Nephron progenitor cell (in vitro differentiated cells): ENCODE data around the gene BTG4.

Experiments used
- DNase-seq: peaks from one replicate; pipeline ENCODE4 v3.0.0; 2021
- H3K27ac Mint-ChIP-seq: 2 replicates; pipeline ENCODE4 v1.8.0; 2021; ENCODE audit warnings: mild to moderate bottlenecking, moderate library complexity, mixed read lengths
- H3K27me3 Mint-ChIP-seq: 2 replicates; pipeline ENCODE4 v1.8.0; 2021; ENCODE audit warnings: mild to moderate bottlenecking, low read depth, mixed read lengths; ENCODE audit not compliant: poor library complexity
- H3K36me3 Mint-ChIP-seq: 2 replicates; pipeline ENCODE4 v1.8.0; 2021; ENCODE audit warnings: low read depth, mixed read lengths
- H3K4me1 Mint-ChIP-seq: 2 replicates; pipeline ENCODE4 v1.8.0; 2021; ENCODE audit warnings: mixed read lengths
- H3K4me3 Mint-ChIP-seq: 2 replicates; pipeline ENCODE4 v1.8.0; 2021; ENCODE audit warnings: mild to moderate bottlenecking, moderate library complexity, mixed read lengths
- H3K9me3 Mint-ChIP-seq: 2 replicates; pipeline ENCODE4 v1.8.0; 2021; ENCODE audit warnings: mild to moderate bottlenecking, moderate library complexity, mixed read lengths
- CTCF ChIP-seq: fragments of 200-600 bp; sonication (generic); IDR thresholded peaks from 2 replicates; pipeline ENCODE4 v1.5.0; 2021; ENCODE audit warnings: antibody characterized with exemption

Gene BTG4

DNA sequence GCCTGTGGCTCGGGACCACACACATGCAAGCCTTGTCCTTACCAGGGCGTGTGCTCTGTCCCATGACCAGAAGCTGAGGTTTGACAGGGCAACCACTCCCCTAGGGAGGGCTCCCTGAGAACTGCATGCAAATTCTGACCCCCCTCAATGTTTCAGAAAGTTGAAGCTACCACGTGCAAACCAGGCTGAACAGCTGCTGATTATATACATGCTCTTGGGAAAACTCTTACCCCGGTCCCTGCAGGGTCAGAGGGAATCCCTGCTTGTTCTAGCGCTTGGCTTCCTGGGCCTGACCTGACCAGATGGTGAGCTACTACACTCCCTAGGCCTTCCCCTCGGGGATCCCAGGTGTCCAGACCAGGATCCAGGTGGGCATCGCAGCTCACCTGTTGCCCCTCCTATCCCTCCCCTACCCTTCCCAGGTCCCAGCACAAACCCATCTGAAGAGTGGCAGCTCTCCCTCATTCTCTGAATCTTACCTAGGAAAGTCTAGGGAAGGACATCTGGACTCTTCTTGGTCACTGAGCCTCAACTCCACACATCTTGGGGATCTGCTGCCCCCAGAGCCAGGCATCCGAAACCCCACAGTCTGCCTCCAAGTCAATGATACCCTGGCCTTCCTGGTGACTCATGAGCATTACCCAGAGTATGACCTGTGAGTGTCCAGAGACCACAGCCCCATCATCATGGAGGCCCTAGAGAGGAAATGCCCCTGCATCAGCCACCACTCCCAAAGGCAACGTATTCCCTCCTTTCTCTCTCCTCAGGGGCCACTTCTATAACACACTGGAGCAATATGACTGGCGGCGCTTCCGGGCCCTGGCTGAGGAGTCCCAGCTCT, 61.5 kb downstream of the BTG4 start:
- H3K9me3 Mint-ChIP-seq, result no peaks in the 10 kb centered on the region
- peaks cover 19% of the 10 kb centered on the region for H3K27me3 Mint-ChIP-seq
- no peak for DNase-seq
- no peak overlapping the region for H3K27ac Mint-ChIP-seq
- peaks cover 28% of the 10 kb centered on the region for H3K4me1 Mint-ChIP-seq
- no peak overlapping the region for H3K4me3 Mint-ChIP-seq
- no peaks in the 10 kb centered on the region for H3K36me3 Mint-ChIP-seq
- TF ChIP-seq CTCF, result no peak

DNA sequence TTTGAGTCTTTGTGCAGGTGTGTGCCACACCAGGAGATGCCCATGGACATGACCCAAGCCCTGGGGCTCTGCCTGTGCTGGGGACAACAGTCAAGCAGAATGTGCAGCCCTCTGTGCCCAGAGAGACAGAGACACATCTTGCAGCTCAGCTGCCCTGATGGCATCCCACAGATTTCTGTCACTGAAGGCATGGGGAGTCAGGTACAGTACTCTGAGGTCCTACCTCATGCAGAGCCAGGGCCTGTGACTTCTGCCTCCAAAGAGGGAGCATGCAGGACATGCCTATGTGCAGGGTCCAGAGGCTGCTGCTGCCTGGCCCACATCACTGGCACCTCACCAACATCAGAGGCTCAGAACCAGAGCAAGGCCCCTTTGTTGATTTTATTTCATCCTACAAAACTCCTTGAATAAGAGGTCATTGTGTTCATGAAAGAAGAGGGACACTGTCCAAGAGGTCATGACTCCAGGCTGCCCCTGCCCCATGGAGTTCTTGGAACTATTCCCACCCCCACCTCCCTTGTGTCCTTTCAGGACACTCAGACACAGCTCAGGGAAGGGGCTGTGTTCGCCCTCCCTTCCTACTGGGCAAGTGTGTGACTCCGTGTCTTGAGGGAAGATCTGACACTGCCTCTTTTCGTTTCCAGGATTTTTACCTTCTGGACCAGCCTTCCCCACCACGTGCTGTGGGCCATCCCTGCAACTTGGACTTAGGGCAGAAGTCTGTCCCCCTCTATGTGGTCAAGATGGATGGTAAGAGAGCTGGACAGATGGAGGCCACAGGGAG, 62.3 kb downstream of the BTG4 start:
- no peak overlapping the region for H3K4me3 Mint-ChIP-seq
- H3K36me3 Mint-ChIP-seq, result no peaks in the 10 kb centered on the region
- peaks cover 24% of the 10 kb centered on the region for H3K4me1 Mint-ChIP-seq
- no peak overlapping the region for H3K27ac Mint-ChIP-seq
- peaks cover 19% of the 10 kb centered on the region for H3K27me3 Mint-ChIP-seq
- H3K9me3 Mint-ChIP-seq, result no peaks in the 10 kb centered on the region
- no peak for TF ChIP-seq CTCF
- DNase-seq, result no peak

DNA sequence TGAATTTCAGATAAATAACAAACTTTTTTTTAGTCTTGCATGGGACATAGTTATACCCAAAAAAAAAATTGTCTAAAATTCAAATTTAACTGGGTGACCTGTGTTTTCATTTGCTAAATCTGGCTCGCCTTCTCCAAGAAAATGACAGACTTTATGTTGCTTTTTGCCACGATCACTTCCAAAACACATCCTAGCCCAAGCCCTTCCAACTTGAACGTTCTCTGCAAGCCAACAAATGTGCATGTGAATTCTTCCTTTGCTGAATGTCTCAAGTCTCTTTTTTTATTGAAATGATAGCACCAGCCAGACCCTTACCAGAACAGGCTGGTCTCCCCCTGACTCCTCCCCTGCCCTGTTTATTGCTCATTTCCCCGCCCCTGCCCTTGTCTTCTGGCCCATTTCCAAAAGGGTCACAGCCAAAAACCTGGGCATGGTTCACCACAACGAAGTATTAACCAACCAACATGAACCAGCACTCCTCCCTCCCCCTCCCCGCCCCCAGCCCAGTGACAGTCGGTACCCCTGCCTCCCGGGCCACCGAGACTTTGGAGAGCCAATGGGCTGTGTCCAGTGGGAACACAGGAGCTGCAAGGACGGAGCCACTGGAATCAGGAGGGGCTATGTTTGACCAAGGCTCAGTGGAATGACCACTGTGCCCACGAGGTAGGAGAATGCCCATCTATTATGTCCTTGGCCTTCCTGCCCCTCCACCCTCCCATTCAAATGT, 63.2 kb downstream of the BTG4 start:
- DNase-seq, result no peak
- no peaks in the 10 kb centered on the region for H3K36me3 Mint-ChIP-seq
- H3K9me3 Mint-ChIP-seq, result no peaks in the 10 kb centered on the region
- H3K4me3 Mint-ChIP-seq, result no peak overlapping the region
- peaks cover 23% of the 10 kb centered on the region for H3K4me1 Mint-ChIP-seq
- H3K27ac Mint-ChIP-seq, result no peak overlapping the region
- no peak for TF ChIP-seq CTCF
- peaks cover 22% of the 10 kb centered on the region for H3K27me3 Mint-ChIP-seq

DNA sequence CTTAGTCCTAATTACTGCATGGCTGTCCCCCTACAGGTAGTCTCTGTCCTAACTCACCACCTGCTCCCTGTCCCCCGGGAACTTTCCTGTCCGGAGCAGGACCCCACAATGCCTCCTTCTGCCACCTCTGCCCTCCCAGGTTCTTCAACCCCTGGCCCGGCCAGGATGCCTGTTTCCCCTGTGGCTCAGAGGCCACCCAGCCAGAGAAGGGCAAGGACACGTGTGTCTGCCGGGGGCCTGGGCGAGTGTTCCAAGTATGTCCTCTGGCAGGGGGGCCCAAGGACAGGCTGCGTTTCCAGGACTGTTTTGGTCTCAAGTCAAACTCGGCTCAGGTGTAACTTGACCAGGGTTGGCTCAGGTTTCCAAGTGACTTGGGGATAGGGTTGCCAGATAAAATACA, 63.8 kb downstream of the BTG4 start:
- Mint-ChIP-seq H3K36me3 (no peaks in the 10 kb centered on the region), H3K4me1 (peaks cover 23% of the 10 kb centered on the region), H3K4me3 (no peak overlapping the region)

GRCh38 chr11:111447931-111448330, 64.3 kb downstream of the BTG4 start:
- Mint-ChIP-seq H3K36me3 (no peaks in the 10 kb centered on the region), H3K4me3 (no peak overlapping the region), H3K27me3 (peaks cover 20% of the 10 kb centered on the region), H3K27ac (no peak overlapping the region), H3K4me1 (peaks cover 23% of the 10 kb centered on the region), H3K9me3 (no peaks in the 10 kb centered on the region)
- no peak for DNase-seq
- no peak for TF ChIP-seq CTCF

More for the DNA sequence above, 63.8 kb downstream of the BTG4 start:
- no peak for TF ChIP-seq CTCF
- no peak overlapping the region for H3K27ac Mint-ChIP-seq
- H3K27me3 Mint-ChIP-seq, result peaks cover 20% of the 10 kb centered on the region
- no peaks in the 10 kb centered on the region for H3K9me3 Mint-ChIP-seq
- no peak for DNase-seq
